A549 (cell line): ENCODE measurements around the gene MTOR. TPM values are rescaled to one million over a fixed set of nuclear protein-coding genes. Genes with fewer than 3 reads are reported as not detected.

Source experiments
- ATAC-seq, 2 experiments: fragments of 200-7000 bp in 1 of 2; fragments of >200 bp in 1 of 2; cut with Nextera tagmentation in 1 of 2; cut with Tn5 transposase in 1 of 2; 3 replicates each; pipeline versions ENCODE4 v1.8.0 to v1.9.1; 2018 to 2020; ENCODE audit warnings: mild to moderate bottlenecking in 1 of 2, moderate library complexity in 1 of 2
- CTCF ChIA-PET: fragments of 300-600 bp; sonication (Branson Sonifier 250); formaldehyde crosslinking; extraction: SDS; loops from one replicate; lab custom pipeline; 2021; ENCODE audit warnings: antibody characterized with exemption, inconsistent platforms; lab: Yijun Ruan, JAX
- POLR2A ChIA-PET: fragments of 350-600 bp; formaldehyde crosslinking; extraction: SDS; loops from one replicate; lab custom pipeline; 2021; ENCODE audit warnings: antibody characterized with exemption, inconsistent platforms; lab: Yijun Ruan, JAX
- DNase-seq, 2 experiments: peaks; one replicate each; pipeline versions ENCODE4 v3.0.0 to v3.0.0-alpha.2; 2011 to 2016; ENCODE audit warnings: low read depth in 1 of 2, low spot score in 1 of 2
- FAIRE-seq: peaks from 2 replicates; lab custom pipeline; 2011; peaks lifted over from hg19 to GRCh38; lab: Jason Lieb, UNC
- H3K27ac ChIP-seq, 2 experiments: fragments of >200 bp; sonication (Bioruptor Twin); formaldehyde crosslinking; 3 replicates each; pipeline ENCODE4 v1.5.1; 2016 to 2017
- H3K4me1 ChIP-seq: fragments of >200 bp; sonication (Bioruptor Twin); formaldehyde crosslinking; 3 replicates; pipeline ENCODE4 v1.6.1; 2016
- H3K4me2 ChIP-seq: fragments of >200 bp; sonication (Bioruptor Twin); formaldehyde crosslinking; 3 replicates; pipeline ENCODE4 v1.6.1; 2016
- H3K4me3 ChIP-seq: fragments of >200 bp; sonication (Bioruptor Twin); formaldehyde crosslinking; 3 replicates; pipeline ENCODE4 v1.5.1; 2016
- H3K9me3 ChIP-seq: fragments of >200 bp; sonication (Bioruptor Twin); formaldehyde crosslinking; 3 replicates; pipeline ENCODE4 v1.6.1; 2016
- BHLHE40 ChIP-seq: IDR thresholded peaks from 2 replicates; pipeline ENCODE4 v1.6.1; 2012; ENCODE audit warnings: low read depth, low read length, inconsistent platforms
- CBX2 ChIP-seq: fragments of 200-600 bp; sonication (generic); IDR thresholded peaks from 2 replicates; pipeline ENCODE4 v1.6.1; 2016; ENCODE audit warnings: low read depth, mild to moderate bottlenecking, borderline replicate concordance
- CHD4 ChIP-seq: fragments of 200-600 bp; sonication (generic); IDR thresholded peaks from 2 replicates; pipeline ENCODE4 v1.6.1; 2016; ENCODE audit warnings: antibody characterized with exemption, mild to moderate bottlenecking, borderline replicate concordance
- E2F6 ChIP-seq: IDR thresholded peaks from 2 replicates; pipeline ENCODE4 v1.6.1; 2012; ENCODE audit warnings: low read depth, borderline replicate concordance
- ELK1 ChIP-seq: fragments of 150-350 bp; IDR thresholded peaks from 2 replicates; pipeline ENCODE4 v1.6.1; 2014; ENCODE audit warnings: low read depth, mild to moderate bottlenecking, low read length
- EP300 ChIP-seq, 2 experiments: fragments of >200 bp; sonication (Bioruptor Twin); formaldehyde crosslinking; IDR thresholded peaks; 2 replicates in 1 of 2; 3 replicates in 1 of 2; pipeline ENCODE4 v1.6.1; 2016 to 2017
- FOSB ChIP-seq: fragments of 250-450 bp; sonication (Bioruptor Pico); IDR thresholded peaks from 2 replicates; pipeline ENCODE4 v1.5.0; 2020; ENCODE audit warnings: mild to moderate bottlenecking, moderate library complexity
- FOXS1 ChIP-seq: fragments of 250-450 bp; sonication (Bioruptor Pico); IDR thresholded peaks from 2 replicates; pipeline ENCODE4 v1.5.0; 2020; ENCODE audit warnings: mild to moderate bottlenecking, moderate library complexity
- HEYL ChIP-seq: fragments of 250-450 bp; sonication (Bioruptor Pico); IDR thresholded peaks from 2 replicates; pipeline ENCODE4 v1.8.0; 2021; ENCODE audit warnings: mild to moderate bottlenecking, moderate library complexity
- HMGXB4 ChIP-seq: fragments of 250-450 bp; sonication (Bioruptor Pico); IDR thresholded peaks from 2 replicates; pipeline ENCODE4 v1.5.0; 2021; ENCODE audit warnings: mild to moderate bottlenecking, moderate library complexity, borderline replicate concordance
- JUN ChIP-seq, 2 experiments: fragments of >200 bp; sonication (Bioruptor Twin); formaldehyde crosslinking; IDR thresholded peaks; 2 replicates in 1 of 2; 3 replicates in 1 of 2; pipeline ENCODE4 v1.6.1; 2016 to 2017
- MAFK ChIP-seq: fragments of 450-650 bp; IDR thresholded peaks from 2 replicates; pipeline ENCODE4 v1.6.1; 2014; ENCODE audit not compliant: partially characterized antibody
- MAX ChIP-seq: IDR thresholded peaks from 2 replicates; pipeline ENCODE4 v1.6.1; 2012
- MAZ ChIP-seq: fragments of 150-350 bp; IDR thresholded peaks from 2 replicates; pipeline ENCODE4 v1.6.1; 2014; ENCODE audit warnings: antibody characterized with exemption, low read depth, low read length, borderline replicate concordance
- MYC ChIP-seq: IDR thresholded peaks from 2 replicates; pipeline ENCODE4 v1.6.1; 2012; ENCODE audit warnings: mild to moderate bottlenecking, inconsistent platforms, low read length, improper control_type of control experiment, borderline replicate concordance
- NFE2L2 ChIP-seq: fragments of 150-350 bp; conservative IDR thresholded peaks from 2 replicates; pipeline ENCODE4 v1.6.1; 2014; ENCODE audit warnings: low read length
- NPAS2 ChIP-seq: fragments of 250-450 bp; sonication (Bioruptor Pico); IDR thresholded peaks from 2 replicates; pipeline ENCODE4 v1.8.0; 2022; ENCODE audit warnings: mild to moderate bottlenecking, moderate library complexity, borderline replicate concordance
- NR3C1 ChIP-seq: fragments of >200 bp; sonication (Bioruptor Twin); formaldehyde crosslinking; IDR thresholded peaks from 3 replicates; pipeline ENCODE4 v1.6.1; 2017
- RAD21 ChIP-seq, 2 experiments: fragments of >200 bp in 1 of 2; sonication (Bioruptor Twin) in 1 of 2; formaldehyde crosslinking in 1 of 2; IDR thresholded peaks in 1 of 2; conservative IDR thresholded peaks in 1 of 2; 2 replicates in 1 of 2; 3 replicates in 1 of 2; pipeline ENCODE4 v1.6.1; 2012 to 2018; ENCODE audit warnings: inconsistent platforms in 1 of 2
- SREBF2 ChIP-seq: fragments of 450-650 bp; IDR thresholded peaks from 2 replicates; pipeline ENCODE4 v1.6.1; 2014; ENCODE audit warnings: mild to moderate bottlenecking, moderate library complexity
- TFCP2L1 ChIP-seq: fragments of 250-450 bp; sonication (Bioruptor Pico); IDR thresholded peaks from 2 replicates; pipeline ENCODE4 v1.5.0; 2021; ENCODE audit warnings: mild to moderate bottlenecking
- ZC3H11A ChIP-seq: fragments of 450-650 bp; IDR thresholded peaks from 2 replicates; pipeline ENCODE4 v1.6.1; 2014; ENCODE audit warnings: antibody characterized with exemption, mild to moderate bottlenecking
- ZFP36 ChIP-seq: fragments of 450-650 bp; IDR thresholded peaks from 2 replicates; pipeline ENCODE4 v1.6.1; 2014; ENCODE audit warnings: borderline replicate concordance; ENCODE audit not compliant: partially characterized antibody
- WGBS: methylation state at CpG from one replicate; pipeline ENCODE4 v1.1.6; 2017; ENCODE audit errors: missing lambda C conversion rate; 5-methylcytosine and 5-hydroxymethylcytosine counted together
- polyA plus RNA-seq, 4 experiments: library from polyadenylated mRNA; depleted of rRNA in 3 of 4; stranded (reverse); fragments of >200 nt; fragmentation: RNase III in 1 of 4; extraction: RNeasy Plus Mini Kit Qiagen cat#74134 plus additional on column Dnase treatment in 1 of 4; gene quantifications; 2 replicates in 3 of 4; 3 replicates in 1 of 4; pipeline ENCODE4 v1.2.3, GENCODE V29; 2011 to 2017

MTOR gene
- polyA plus RNA-seq, 2 of the 4 experiments (the other 2 are of a cell fraction): 15.7 to 28.5 TPM

GRCh38 chr1:11211461-11211860 lies 50.9 kb downstream of the MTOR start:
- DNase-seq: no peak
- H3K4me2 ChIP-seq: no peak overlapping the region
- TF ChIP-seq E2F6: no peak
- FAIRE-seq: no peak
- POLR2A ChIA-PET: no interaction called here
- H3K9me3 ChIP-seq: no peaks in the 10 kb centered on the region
- H3K4me3 ChIP-seq: no peak overlapping the region
- WGBS: 98% methylated on average over 4 of the region's 4 CpGs
- no peaks in the 10 kb centered on the region for H3K4me1 ChIP-seq
- no peak overlapping the region for H3K27ac ChIP-seq
- CTCF ChIA-PET: no interaction called here
- no peak for ATAC-seq

- WGBS: 82% methylated on average over 6 of the region's 6 CpGs
- POLR2A ChIA-PET: interaction anchor here (1.0 kb wide), 1 partner anchor 55 kb away, joined by 3 read pairs; no protein-coding TSS in a partner anchor
- FAIRE-seq (no peak), ATAC-seq (no peak), DNase-seq (no peak)
- no peak overlapping the region for H3K4me3 ChIP-seq
- H3K9me3 ChIP-seq: no peaks in the 10 kb centered on the region
- H3K4me2 ChIP-seq: no peak overlapping the region
- TF ChIP-seq FOXS1 (CRISPR knock-in tag) (no peak), CHD4 (no peak), CBX2 (no peak), MAZ (no peak), NPAS2 (CRISPR knock-in tag) (no peak), BHLHE40 (no peak), RAD21 (conservative IDR thresholded peaks at IDR 0.05 in 1 of 2, IDR thresholded peaks at IDR 0.05 in 1 of 2) (no peak), JUN (IDR thresholded peaks at IDR 0.05) (no peak), HEYL (CRISPR knock-in tag) (no peak), NR3C1 (no peak), ZC3H11A (no peak), ZFP36 (no peak), MAFK (no peak)
- H3K4me1 ChIP-seq: no peaks in the 10 kb centered on the region
- CTCF ChIA-PET: no interaction called here
- no peak overlapping the region for H3K27ac ChIP-seq
Observed at GRCh38 chr1:11207898-11208611, 54.3 kb downstream of the MTOR start.

- no peaks in the 10 kb centered on the region for H3K9me3 ChIP-seq
- no peak overlapping the region for H3K27ac ChIP-seq
- ChIA-PET POLR2A (no interaction called here), CTCF (interaction anchor here (0.7 to 1.6 kb wide), 2 partner anchors 36 to 167 kb away, joined by 3 to 4 read pairs; no protein-coding TSS in a partner anchor)
- no peak for TF ChIP-seq MAX
- no peak for TF ChIP-seq MAZ
- no peak for TF ChIP-seq NFE2L2
- no peak for TF ChIP-seq HMGXB4 (CRISPR knock-in tag)
- TF ChIP-seq SREBF2: no peak
- TF ChIP-seq EP300 (IDR thresholded peaks at IDR 0.05): no peak
- no peak for TF ChIP-seq TFCP2L1
- TF ChIP-seq CHD4: no peak
- no peak for TF ChIP-seq ELK1
- no peak for TF ChIP-seq FOSB (CRISPR knock-in tag)
- TF ChIP-seq MYC: no peak
- 93% methylated on average over 11 of the region's 11 CpGs for WGBS
- H3K4me1 ChIP-seq: no peaks in the 10 kb centered on the region
- no peak overlapping the region for H3K4me3 ChIP-seq
- no peak overlapping the region for H3K4me2 ChIP-seq
- no peak for DNase-seq
- FAIRE-seq: no peak
- no peak for ATAC-seq
Observed at GRCh38 chr1:11204396-11205190, 57.8 kb downstream of the MTOR start.
